GM18909 (cell line): ENCODE data around the gene ADAM10.
"Not testable (repeated sequence)": the region's sequence is repeated elsewhere in the genome, so short reads cannot be mapped to it uniquely, and the experiment has no call there.

ENCODE experiments used
- ATAC-seq: cut with Tn5 transposase; IDR thresholded peaks from one replicate; pipeline ENCODE4 v1.9.1; 2021; ENCODE audit warnings: mild to moderate bottlenecking; ENCODE audit not compliant: unreplicated experiment, poor library complexity

Gene ADAM10

GRCh38 chr15:58622877-58623276 lies 126.6 kb downstream of the ADAM10 start:
- ATAC-seq: no peak

- not testable (repeated sequence) for ATAC-seq
These were observed 129.2 kb downstream of the ADAM10 start for GRCh38 chr15:58620268-58620667.

GRCh38 chr15:58616171-58616570 lies 133.3 kb downstream of the ADAM10 start:
- ATAC-seq: no peak

- ATAC-seq: no peak
These were observed 137.5 kb downstream of the ADAM10 start for GRCh38 chr15:58611731-58612676.

- no peak for ATAC-seq
These were observed 140.8 kb downstream of the ADAM10 start for GRCh38 chr15:58608711-58609110.

- ATAC-seq: no peak
These were observed 141.3 kb downstream of the ADAM10 start for GRCh38 chr15:58608129-58608590.

- no peak for ATAC-seq
These were observed 142.9 kb downstream of the ADAM10 start for GRCh38 chr15:58606577-58607080.

- ATAC-seq: no peak
These were observed 143.5 kb downstream of the ADAM10 start for GRCh38 chr15:58605931-58606530.

GRCh38 chr15:58604455-58604923 lies 145.0 kb downstream of the ADAM10 start:
- ATAC-seq: no peak

GRCh38 chr15:58603927-58604326 lies 145.6 kb downstream of the ADAM10 start:
- ATAC-seq: not testable (repeated sequence)

GRCh38 chr15:58602823-58603222 lies 146.7 kb downstream of the ADAM10 start:
- ATAC-seq: no peak

- no peak for ATAC-seq
These were observed 150.7 kb downstream of the ADAM10 start for GRCh38 chr15:58598829-58599210.

GRCh38 chr15:58597943-58598828 lies 151.3 kb downstream of the ADAM10 start:
- ATAC-seq: no peak

- ATAC-seq: no peak
These were observed 153.8 kb downstream of the ADAM10 start for GRCh38 chr15:58595516-58596263.

- ATAC-seq: no peak
These were observed 154.6 kb downstream of the ADAM10 start for GRCh38 chr15:58594898-58595297.

- no peak for ATAC-seq
These were observed 155.6 kb downstream of the ADAM10 start for GRCh38 chr15:58593870-58594269.

- ATAC-seq: no peak
These were observed 158.6 kb downstream of the ADAM10 start for GRCh38 chr15:58590926-58591325.

GRCh38 chr15:58590236-58590635 lies 159.3 kb downstream of the ADAM10 start:
- ATAC-seq: no peak

GRCh38 chr15:58589047-58589446 lies 160.5 kb downstream of the ADAM10 start:
- ATAC-seq: no peak

GRCh38 chr15:58588096-58588495 lies 161.4 kb downstream of the ADAM10 start:
- ATAC-seq: no peak
